GM18526 (cell line): Measurements from ENCODE around the gene MRPS7.

Experiments
- POLR2A ChIP-seq: IDR thresholded peaks from 3 replicates; pipeline ENCODE4 v1.6.1; 2011; ENCODE audit not compliant: insufficient read length; ENCODE audit errors: extremely low read depth

MRPS7 gene

DNA sequence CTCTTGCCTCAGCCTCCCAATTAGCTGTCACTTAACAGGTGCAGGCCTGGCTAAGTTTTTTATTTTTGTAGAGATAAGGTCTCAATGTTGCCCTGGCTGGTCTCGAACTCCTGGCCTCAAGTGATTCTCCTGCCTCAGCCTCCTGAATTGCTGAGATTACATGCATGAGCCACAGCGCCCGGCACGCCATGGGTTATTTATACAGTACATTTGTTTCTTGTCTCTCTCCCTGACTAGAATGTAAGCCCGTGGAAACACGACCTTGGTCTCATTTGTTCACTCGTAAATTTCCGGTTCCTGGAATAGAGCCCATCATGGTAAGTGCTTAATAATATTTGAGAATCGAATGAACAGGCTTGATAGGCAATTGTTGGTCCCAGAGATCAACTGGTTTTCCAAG, 25.5 kb downstream of the MRPS7 start:
- TF ChIP-seq POLR2A: no peak

DNA sequence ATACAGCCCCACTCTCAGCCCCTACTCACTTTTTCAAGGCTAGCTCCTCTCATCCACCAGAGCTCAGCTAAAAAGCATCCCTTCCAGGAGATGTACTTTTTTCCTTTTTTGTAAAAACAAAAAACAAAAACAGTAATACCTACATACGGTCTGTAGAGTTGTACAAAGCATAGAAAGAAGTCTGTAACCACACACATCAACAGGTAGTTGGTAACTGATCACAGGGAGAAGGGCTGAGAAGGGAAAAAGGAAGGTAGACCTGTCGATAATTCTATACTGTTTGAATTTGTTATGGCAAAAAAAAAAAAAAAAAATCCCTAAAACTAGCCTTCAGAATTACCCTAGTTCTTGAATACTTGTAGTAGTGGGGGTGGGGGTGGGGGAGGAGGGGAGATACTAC, 26.7 kb downstream of the MRPS7 start:
- TF ChIP-seq POLR2A: no peak

DNA sequence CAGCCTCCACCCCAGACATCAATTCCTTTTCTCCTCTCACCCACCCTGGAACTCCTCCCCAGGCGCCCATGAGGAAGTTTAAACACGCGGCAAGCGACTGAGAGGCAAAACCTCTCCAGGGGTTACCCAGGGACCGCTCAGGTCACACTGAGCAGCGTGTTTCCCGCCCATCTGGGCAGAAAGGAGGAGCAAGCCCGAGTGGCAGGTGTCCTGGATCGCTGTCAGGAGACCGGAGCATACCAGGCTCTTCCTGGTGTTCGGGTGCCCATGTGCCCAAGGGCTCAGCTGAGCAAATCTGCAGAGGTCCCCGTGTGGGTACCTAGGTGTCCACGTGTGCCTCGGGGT, 27.1 kb downstream of the MRPS7 start:
- TF ChIP-seq POLR2A: no peak

DNA sequence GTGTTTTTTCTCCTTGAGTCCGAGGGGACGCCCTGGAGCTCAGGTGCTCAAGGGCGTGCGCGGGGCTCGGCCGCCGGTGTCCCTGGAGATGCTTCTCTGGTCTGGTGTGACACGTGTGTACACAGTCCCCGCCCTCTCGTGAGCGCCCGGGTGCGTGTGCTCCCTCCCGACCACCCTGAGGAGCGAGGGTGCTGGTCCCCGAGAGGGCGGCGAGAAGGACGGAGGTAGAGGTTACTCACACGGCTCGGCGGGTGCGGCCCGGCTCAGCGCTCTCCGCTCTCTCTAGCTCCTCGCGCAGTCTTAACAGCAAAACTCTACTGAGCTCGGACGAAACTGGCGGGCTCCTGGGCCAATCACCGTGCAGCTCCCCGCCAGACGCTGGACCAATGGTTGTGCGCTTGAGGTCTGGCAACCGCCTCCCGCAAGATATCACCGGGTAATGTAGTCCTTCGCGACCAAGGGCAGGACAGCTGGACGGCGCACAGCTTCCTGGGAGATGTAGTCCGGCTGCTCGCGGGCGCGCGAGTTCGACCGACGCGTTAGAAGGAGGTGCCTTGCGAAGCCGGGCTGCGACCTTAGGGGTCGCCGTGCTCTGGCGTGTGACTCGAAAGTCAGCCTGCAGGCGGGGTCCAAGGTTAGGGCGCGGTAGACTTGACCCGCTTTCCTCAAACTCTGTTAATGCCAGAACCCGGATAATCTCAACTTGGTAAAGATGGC, 27.6 kb downstream of the MRPS7 start, which contains the start of gene SLC25A19:
Gene SLC25A19, minus strand, starts transcription at position 319 of the 717 bp plus-strand sequence. CDS start 2,669 bp downstream, outside the sequence.
- TF ChIP-seq POLR2A: peak; percentile 89

DNA sequence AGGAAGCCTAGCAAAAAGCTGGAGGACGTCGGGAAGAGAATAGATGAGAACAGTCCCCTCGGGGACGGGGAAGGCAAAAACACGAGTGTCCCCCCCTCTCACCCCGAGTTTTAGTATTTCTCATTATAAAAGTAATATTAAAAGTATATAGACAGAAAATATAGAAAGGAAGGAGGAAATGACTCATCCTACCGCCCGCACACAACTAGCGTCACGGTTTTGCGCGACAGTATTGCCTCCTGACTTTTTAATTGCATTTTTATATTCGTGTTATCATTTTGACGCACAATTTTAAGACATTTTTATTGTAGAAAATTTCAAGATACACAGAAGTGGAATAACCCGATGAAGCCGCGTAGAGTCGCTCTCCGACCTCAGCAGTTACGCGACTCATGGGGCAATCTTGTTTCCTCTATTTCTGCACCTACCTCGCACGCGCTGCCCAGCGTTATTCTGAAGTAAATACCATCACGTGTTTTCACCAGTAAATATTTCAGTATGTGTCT, 28.2 kb downstream of the MRPS7 start:
- TF ChIP-seq POLR2A: no peak

DNA sequence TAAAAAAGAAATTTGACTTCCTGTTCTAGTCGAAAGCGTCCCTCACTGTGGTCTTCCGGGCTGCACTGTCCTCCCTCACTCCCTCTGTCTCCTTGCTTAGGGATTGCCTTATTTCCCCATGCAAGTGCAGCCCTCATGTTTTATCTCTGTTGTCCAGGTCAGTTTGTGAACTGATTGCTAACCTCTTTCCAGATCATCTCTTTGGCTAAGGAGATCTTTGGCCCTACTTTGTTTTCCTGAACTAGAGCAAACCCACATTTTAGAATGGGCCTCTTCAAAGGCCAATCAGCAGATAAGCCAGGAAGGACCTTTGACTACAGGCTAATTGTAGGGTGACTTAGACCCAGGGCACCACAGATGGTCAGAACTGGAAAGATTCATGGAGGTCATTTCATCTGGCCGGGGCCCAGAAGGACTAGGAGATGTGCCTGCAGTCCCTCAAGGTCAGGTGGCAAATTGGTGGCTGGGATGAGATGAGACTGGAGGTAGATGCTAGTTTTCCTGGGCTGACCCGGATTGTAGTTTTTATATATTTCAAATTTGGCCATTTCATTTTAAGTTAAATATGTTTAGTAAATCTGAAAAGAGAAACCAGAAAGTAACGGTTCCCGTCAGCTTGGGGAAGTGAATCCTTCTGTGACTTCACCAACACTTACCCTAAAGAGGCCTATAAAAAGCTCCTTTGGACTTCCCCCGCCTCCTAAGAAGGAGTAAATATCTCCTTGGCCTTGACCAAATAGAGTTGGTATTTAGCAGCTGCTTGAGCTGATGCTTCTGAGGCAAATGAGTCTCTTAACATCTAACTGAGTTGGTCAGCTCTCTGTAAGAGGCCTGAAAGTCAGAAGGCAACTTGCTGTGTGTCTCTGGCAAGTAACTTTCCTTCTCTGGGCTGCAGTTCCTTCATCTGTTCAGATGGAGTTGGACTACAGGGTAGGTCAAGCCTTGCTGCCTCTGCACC, 33.8 kb downstream of the MRPS7 start:
- peak; percentile 70 for TF ChIP-seq POLR2A

DNA sequence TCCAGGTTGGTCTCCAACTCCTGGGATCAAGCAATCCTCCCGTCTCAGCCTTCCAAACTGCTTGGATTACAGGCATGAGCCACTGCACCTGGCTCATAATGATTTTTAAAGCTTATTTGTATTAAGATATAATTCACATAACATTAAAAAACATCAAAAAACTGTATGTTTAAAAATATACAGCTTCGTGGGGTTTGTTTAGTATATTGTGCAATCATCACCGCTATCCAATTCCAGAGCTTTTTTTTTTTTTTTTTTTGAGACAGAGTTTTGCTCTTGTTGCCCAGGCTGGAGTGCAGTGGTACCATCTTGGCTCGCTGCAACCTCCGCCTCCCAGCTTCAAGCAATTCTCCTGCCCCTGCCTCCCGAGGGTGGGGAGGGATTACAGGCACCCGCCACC, 38.6 kb downstream of the MRPS7 start:
- TF ChIP-seq POLR2A: no peak

DNA sequence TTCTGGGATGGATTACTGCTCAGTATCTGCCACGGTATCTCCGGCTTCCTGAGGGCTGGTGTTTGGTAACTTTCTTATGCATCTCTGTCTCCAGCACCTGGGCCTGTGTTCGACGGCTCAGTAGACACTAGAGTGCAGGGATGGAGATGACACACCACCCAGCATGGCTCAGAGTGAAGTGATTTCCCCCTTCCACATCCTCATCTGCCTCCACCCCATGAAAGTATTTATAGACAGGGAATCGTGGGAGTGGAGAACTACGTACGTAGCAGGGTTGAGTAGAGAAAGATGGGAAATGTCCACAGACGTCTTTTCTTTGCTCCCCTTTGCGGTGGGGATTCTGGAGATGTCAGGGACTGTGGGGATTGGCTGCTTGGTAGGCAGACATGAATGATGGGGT, 39.4 kb downstream of the MRPS7 start:
- TF ChIP-seq POLR2A: no peak

DNA sequence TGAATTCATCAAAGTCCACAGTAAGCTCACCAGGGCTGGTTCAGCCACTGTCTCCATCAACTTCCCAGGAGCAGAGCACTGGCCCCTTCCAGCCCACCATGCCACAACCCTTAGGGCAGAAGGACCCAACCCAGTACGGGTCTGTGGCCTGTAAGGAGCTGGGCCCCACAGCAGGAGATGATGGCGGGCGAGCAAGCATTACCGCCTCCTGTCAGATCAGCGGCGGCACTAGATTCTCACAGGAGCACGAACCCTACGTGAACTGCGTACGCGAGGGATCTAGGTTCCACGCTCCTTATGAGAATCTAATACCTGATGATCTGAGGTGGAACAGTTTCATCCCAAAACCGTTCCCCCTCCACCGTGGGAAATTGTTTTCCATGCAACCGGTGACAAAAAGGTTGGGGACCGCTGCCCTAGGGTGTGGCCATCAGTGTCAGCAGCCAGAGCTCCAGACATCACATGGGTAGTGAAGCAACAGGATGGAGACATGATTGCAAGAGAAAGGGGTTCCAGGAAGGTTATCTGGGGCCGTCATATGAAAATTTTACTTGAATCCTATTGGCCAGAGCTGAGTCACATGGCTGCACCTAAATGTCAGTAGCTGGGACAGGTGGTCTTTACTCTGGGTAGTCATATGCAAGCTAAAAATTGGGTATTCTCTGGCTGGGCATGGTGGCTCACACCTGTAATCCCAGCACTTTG, 40.0 kb downstream of the MRPS7 start:
- TF ChIP-seq POLR2A: no peak

DNA sequence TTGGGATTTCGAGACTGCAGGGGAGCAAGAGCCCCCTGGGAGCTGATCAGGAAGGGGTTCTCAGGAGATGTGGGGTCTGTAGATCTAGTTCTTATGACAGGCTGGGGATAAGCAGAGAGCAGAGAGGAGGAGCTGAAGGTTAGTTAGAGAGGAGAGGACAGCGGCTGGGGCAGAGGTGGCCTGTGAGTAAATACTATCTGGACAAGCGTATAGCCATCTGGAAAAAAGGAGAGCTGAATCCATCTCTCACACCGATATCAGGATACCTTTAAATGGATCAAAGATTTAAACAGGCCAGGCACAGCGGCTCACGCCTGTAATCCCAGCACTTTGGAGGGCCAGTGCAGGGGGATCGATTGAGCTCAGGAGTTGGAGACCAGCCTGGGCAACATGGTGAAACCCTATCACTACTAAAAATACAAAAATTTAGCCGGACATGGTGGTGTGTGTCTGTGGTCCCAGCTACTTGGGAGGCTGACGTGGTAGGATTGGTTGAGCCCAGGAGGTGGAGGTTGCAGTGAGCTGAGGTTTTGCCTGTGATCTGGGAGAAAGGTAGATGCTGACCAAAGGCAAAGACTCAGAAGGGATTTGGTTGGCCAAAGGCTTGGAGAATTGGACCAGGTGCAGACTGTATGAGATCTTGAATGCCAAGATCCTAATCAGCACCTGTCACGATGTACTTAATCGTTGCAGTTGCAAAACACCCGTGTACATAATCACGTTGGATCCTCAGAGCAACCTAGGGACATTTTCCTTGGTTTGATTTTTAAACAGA, 46.5 kb downstream of the MRPS7 start:
- no peak for TF ChIP-seq POLR2A

DNA sequence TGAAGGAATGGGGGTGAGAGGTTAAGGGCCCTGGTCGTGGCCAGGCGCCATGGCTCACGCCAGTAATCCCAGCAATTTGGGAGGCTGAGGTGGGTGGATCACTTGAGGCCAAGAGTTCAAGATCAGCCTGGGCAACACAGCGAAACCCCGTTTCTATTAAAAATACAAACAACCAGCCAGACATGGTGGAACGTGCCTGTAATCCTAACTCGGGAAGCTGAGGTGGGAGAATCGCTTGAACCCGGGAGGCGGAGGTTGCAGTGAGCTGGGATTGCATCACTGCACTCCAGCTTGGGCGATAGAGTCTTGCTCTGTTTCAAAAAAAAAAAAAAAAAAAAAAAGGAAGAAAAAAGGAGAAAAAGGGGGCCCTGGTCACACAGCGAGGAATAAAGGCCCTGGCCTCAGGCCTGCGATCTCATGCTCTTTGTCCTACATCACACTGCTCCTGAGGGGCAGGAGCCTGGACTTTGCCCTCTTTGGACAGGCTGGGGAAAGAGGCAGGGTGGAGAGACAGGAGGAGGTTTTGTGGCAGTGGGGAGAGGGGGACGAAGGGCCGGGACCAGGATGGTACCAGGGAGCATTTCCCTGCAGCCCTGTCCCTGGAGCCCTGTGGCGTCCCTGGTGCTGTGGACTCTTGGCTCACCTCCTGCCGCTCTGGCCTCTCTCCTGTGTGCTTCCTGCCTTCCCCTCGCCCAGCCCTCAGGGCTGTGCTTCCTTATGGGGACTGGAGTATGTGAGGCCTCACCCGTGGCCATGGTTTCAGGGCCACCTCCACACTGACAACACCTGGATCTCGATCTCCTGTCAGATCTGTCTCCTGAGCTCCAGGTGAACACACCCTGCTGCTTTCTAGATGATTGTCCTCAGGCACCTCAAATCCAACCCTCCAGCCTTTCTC, 47.3 kb downstream of the MRPS7 start:
- no peak for TF ChIP-seq POLR2A

DNA sequence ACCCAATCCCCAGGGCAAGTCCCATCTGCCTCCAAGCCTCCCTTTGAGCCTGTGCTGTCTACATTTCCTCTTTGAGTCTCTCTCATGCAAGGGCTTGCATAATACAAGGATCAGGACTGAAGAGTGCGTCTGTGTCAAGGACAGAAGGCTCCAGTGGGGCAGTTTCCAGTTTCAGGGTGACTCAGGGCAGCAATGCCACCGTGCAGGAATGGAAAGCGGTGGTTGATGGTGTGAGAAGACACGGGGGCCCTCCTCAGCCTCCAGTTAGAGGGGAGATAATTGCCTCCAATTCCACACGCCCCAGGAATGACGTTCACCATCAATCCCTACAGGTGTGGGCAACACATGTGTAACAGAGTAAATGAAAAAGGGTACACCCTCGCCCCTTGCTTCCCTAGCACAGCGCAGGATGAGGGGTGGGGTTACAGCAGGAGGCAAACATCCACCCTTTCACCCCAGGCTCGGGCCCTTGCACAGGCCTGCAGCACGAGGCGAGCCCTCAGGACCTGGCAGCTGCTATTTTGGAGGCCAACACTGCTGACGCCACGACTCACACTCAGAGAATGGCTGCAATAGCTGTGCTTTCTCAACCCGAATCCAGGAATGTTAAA, 52.4 kb downstream of the MRPS7 start:
- TF ChIP-seq POLR2A: no peak

DNA sequence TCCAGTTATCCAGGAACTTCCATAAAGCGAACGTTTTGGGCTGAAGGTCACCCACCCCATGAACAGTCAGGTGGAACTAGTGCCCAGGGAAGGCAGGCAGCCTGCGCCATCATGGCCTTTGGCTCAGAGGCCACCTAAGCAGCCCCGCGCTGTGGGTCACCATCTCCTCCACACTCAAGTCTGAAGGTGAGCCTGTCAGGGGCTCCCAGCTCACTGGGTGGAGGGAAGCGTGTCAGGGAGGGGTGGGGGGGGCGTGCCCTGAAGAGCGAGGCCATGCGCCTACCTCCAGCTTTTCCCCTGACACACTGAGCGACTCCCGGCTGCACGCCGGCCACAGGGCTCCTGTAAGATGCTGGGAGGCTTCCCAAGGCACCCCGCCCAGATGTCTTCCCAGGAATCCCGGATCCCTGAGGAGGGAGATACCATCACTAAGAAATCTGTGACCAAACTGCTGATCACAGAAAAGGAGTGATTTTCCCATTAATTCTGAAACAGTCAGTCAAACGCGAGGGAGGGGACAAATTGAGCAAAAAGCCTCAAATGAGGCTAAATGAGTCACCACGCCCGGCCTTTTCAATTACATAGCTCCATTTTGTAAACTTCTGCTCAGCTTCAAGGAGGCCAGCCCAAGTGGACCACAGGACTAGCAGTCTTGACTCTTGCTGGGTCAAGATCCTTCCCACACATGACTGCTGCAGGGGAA, 54.0 kb downstream of the MRPS7 start:
- TF ChIP-seq POLR2A: peak; percentile 7
